Stomach (tissue), 9 donors: ENCODE data around the gene ANKS1B. TPM values are rescaled to one million over a fixed set of nuclear protein-coding genes. Genes with fewer than 3 reads are reported as not detected.
A peak's percentile ranks its signal among the peaks of the same experiment; 100 is the strongest.

Source experiments
- DNase-seq, 2 donors: peaks; one replicate each; pipeline versions ENCODE4 v3.0.0 to v3.0.0-alpha.2; 2013 to 2019
- H3K27ac ChIP-seq, 5 donors: fragments of 200-600 bp in 4 of 5; sonication (generic) in 4 of 5; one replicate each; pipeline ENCODE4 v1.5.1; 2013 to 2019; ENCODE audit warnings: mild to moderate bottlenecking in 1 of 5, moderate library complexity in 1 of 5
- H3K27me3 ChIP-seq, 3 donors: fragments of 200-600 bp; sonication (generic); one replicate each; pipeline ENCODE4 v1.5.1; 2017 to 2019; ENCODE audit warnings: mixed run types in 1 of 3
- H3K36me3 ChIP-seq, 4 donors: fragments of 200-600 bp; sonication (generic); 1 replicate in 3 of 4; 2 replicates in 1 of 4; pipeline ENCODE4 v1.5.1; 2016 to 2019
- H3K4me1 ChIP-seq, 4 donors: fragments of 200-600 bp; sonication (generic); one replicate each; pipeline ENCODE4 v1.5.1; 2016 to 2019
- H3K4me3 ChIP-seq, 4 donors: fragments of 200-600 bp; sonication (generic) in 3 of 4; one replicate each; pipeline ENCODE4 v1.5.1; 2016 to 2019; ENCODE audit warnings: mild to moderate bottlenecking in 1 of 4
- H3K9me3 ChIP-seq, 4 donors: fragments of 200-600 bp; sonication (generic); one replicate each; pipeline ENCODE4 v1.5.1; 2016 to 2019
- EP300 ChIP-seq: sonication (generic); formaldehyde crosslinking; IDR thresholded peaks from one replicate; pipeline ENCODE4 v1.6.1; 2017; ENCODE audit warnings: antibody characterized with exemption
- POLR2A ChIP-seq, 4 donors: fragments of 450-650 bp; IDR thresholded peaks; one replicate each; pipeline ENCODE4 v1.6.1; 2016; ENCODE audit warnings: antibody characterized with exemption in 4 of 4, control low read depth in 2 of 4, mild to moderate bottlenecking in 1 of 4, moderate library complexity in 1 of 4
- POLR2AphosphoS5 ChIP-seq, 3 donors: sonication (generic); formaldehyde crosslinking; IDR thresholded peaks; one replicate each; pipeline ENCODE4 v1.6.1; 2016; ENCODE audit warnings: antibody characterized with exemption in 3 of 3
- WGBS, 5 donors: extraction: QIAGEN DNeasy Blood & Tissue Kit in 3 of 5; methylation state at CpG; one replicate each; pipeline versions ENCODE4 v1.1.5 to v1.1.7; 2013 to 2018; 5-methylcytosine and 5-hydroxymethylcytosine counted together
- intact Hi-C: fragments of 100-400 bp; cut with DNase I; formaldehyde crosslinking; loops from one replicate; pipeline ENCODE4 v1.15.1; 2023; ENCODE audit warnings: low total_unique reads
- polyA plus RNA-seq, 3 donors: library from polyadenylated mRNA; stranded (reverse); fragments of 200-250 nt; gene quantifications; one replicate each; pipeline ENCODE4 v1.2.3, GENCODE V29; 2013
- total RNA-seq, 5 donors: library from RNA; depleted of rRNA; stranded (reverse); fragments of >200 nt; gene quantifications; one replicate each; pipeline versions ENCODE4 v1.1.0 to v1.2.3, GENCODE V29; 2014 to 2016
- TF ChIP-seq, protein P1 (sequence below), 7 experiments: fragments of 450-650 bp in 4 of 7; fragments of 200-600 bp in 3 of 7; sonication (generic) in 3 of 7; IDR thresholded peaks; one replicate each; pipeline ENCODE4 v1.5.1; 2016 to 2019; ENCODE audit warnings: antibody characterized with exemption in 7 of 7, control low read depth in 2 of 7, mild to moderate bottlenecking in 1 of 7
- donor health status: healthy with polysubstance abuse.
- donor health status: Bipolar disorder and iron deficiency.
- donor health status: healthy.

Gene ANKS1B
- total and polyA plus RNA-seq, 8 donors: 0.73 to 26.8 (median 2.2) TPM; not detected in 2

GRCh38 chr12:99767809-99768208 is 216.9 kb downstream of the ANKS1B start:
- TF ChIP-seq, protein P1, sequence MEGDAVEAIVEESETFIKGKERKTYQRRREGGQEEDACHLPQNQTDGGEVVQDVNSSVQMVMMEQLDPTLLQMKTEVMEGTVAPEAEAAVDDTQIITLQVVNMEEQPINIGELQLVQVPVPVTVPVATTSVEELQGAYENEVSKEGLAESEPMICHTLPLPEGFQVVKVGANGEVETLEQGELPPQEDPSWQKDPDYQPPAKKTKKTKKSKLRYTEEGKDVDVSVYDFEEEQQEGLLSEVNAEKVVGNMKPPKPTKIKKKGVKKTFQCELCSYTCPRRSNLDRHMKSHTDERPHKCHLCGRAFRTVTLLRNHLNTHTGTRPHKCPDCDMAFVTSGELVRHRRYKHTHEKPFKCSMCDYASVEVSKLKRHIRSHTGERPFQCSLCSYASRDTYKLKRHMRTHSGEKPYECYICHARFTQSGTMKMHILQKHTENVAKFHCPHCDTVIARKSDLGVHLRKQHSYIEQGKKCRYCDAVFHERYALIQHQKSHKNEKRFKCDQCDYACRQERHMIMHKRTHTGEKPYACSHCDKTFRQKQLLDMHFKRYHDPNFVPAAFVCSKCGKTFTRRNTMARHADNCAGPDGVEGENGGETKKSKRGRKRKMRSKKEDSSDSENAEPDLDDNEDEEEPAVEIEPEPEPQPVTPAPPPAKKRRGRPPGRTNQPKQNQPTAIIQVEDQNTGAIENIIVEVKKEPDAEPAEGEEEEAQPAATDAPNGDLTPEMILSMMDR (IDR thresholded peaks at IDR 0.05): peak in 2 of 7 experiments; percentile 11 to 29
- no peak for TF ChIP-seq EP300
- peak overlapping the region in 3 of 4 donors; percentile 9 to 29 (median 13) for H3K4me3 ChIP-seq
- H3K27me3 ChIP-seq: no peaks in the 10 kb centered on the region
- H3K9me3 ChIP-seq: no peaks in the 10 kb centered on the region
- intact Hi-C loops: no loop called here
- peak in 1 of 2 donors; percentile 27 for DNase-seq
- WGBS, 5 donors: 5 to 25% (median 10%) methylated on average over 1 of the region's 1 CpG
- H3K27ac ChIP-seq: no peak overlapping the region
- H3K36me3 ChIP-seq: no peaks in the 10 kb centered on the region
- peaks cover 0 to 3% (median 0%) of the 10 kb centered on the region in 4 donors for H3K4me1 ChIP-seq

GRCh38 chr12:99766408-99766807 is 218.3 kb downstream of the ANKS1B start:
- intact Hi-C loops: no loop called here
- DNase-seq: no peak
- no peaks in the 10 kb centered on the region for H3K36me3 ChIP-seq
- H3K27me3 ChIP-seq: no peaks in the 10 kb centered on the region
- H3K4me1 ChIP-seq: peaks cover 0 to 3% (median 0%) of the 10 kb centered on the region in 4 donors
- no peak for TF ChIP-seq POLR2A (IDR thresholded peaks at IDR 0.05)
- no peak for TF ChIP-seq POLR2AphosphoS5 (IDR thresholded peaks at IDR 0.05)
- TF ChIP-seq EP300: no peak
- TF ChIP-seq, protein P1 (IDR thresholded peaks at IDR 0.05): no peak
- H3K27ac ChIP-seq: no peak overlapping the region
- H3K9me3 ChIP-seq: no peaks in the 10 kb centered on the region
- WGBS, 5 donors: 47 to 79% (median 72%) methylated on average over 1 of the region's 1 CpG
- H3K4me3 ChIP-seq: no peak overlapping the region

GRCh38 chr12:99765469-99766114 is 219.1 kb downstream of the ANKS1B start:
- Histone ChIP-seq H3K36me3 (no peaks in the 10 kb centered on the region), H3K27me3 (no peaks in the 10 kb centered on the region), H3K27ac (no peak overlapping the region), H3K9me3 (no peaks in the 10 kb centered on the region), H3K4me1 (peaks cover 0 to 3% (median 0%) of the 10 kb centered on the region in 4 donors), H3K4me3 (no peak overlapping the region)
- 34 to 57% (median 43%) methylated on average over 3 of the region's 3 CpGs for WGBS, 5 donors
- DNase-seq: no peak
- TF ChIP-seq POLR2A (IDR thresholded peaks at IDR 0.05) (no peak), POLR2AphosphoS5 (IDR thresholded peaks at IDR 0.05) (no peak), EP300 (no peak)
- TF ChIP-seq, protein P1 (IDR thresholded peaks at IDR 0.05): no peak
- intact Hi-C loops: no loop called here

- WGBS, 5 donors: 57 to 64% (median 60%) methylated on average over 2 of the region's 2 CpGs
- no peak for DNase-seq
Measured at GRCh38 chr12:99759444-99759843, 225.3 kb downstream of the ANKS1B start.

More at GRCh38 chr12:99759444-99759843, 225.3 kb downstream of the ANKS1B start:
- intact Hi-C loops: no loop called here
- peaks cover 0 to 2% (median under 1%) of the 10 kb centered on the region in 4 donors for H3K9me3 ChIP-seq
- no peak overlapping the region for H3K4me3 ChIP-seq
- H3K27me3 ChIP-seq: no peaks in the 10 kb centered on the region
- no peaks in the 10 kb centered on the region for H3K4me1 ChIP-seq
- H3K27ac ChIP-seq: no peak overlapping the region
- H3K36me3 ChIP-seq: no peaks in the 10 kb centered on the region
- TF ChIP-seq, protein P1 (IDR thresholded peaks at IDR 0.05): no peak
- TF ChIP-seq POLR2A (IDR thresholded peaks at IDR 0.05): no peak
- TF ChIP-seq POLR2AphosphoS5 (IDR thresholded peaks at IDR 0.05): no peak
- TF ChIP-seq EP300: no peak
